MCF 10A (cell line): ENCODE data around the gene NUCB2. TPM values are rescaled to one million over a fixed set of nuclear protein-coding genes. Genes with fewer than 3 reads are reported as not detected.
"Not testable (repeated sequence)": the region's sequence is repeated elsewhere in the genome, so short reads cannot be mapped to it uniquely, and the experiment has no call there.

Experiments
- BruUV-seq: library from RNA; stranded (reverse); fragments of 400-500 nt; replicated peaks from 2 replicates; lab custom pipeline; 2021; lab: Mats Ljungman, UMichigan
- CTCF ChIA-PET: fragments of 300-600 bp; sonication (Branson Sonifier 250); formaldehyde crosslinking; extraction: SDS; loops from one replicate; lab custom pipeline; 2021; ENCODE audit warnings: antibody characterized with exemption, inconsistent platforms; lab: Yijun Ruan, JAX
- POLR2A ChIA-PET: fragments of 300-600, 350-650 bp; sonication (Branson Sonifier 250); formaldehyde crosslinking; extraction: SDS; loops from one replicate; lab custom pipeline; 2020; ENCODE audit warnings: antibody characterized with exemption, inconsistent platforms; lab: Yijun Ruan, JAX
- DNase-seq: peaks from one replicate; pipeline ENCODE4 v3.0.0-alpha.2; 2018; ENCODE audit not compliant: unreplicated experiment
- H3K27ac Mint-ChIP-seq: one replicate; pipeline ENCODE4 v1.8.0; 2022; ENCODE audit warnings: mild to moderate bottlenecking, low read depth, mixed read lengths; ENCODE audit not compliant: unreplicated experiment
- H3K27me3 Mint-ChIP-seq: one replicate; pipeline ENCODE4 v1.8.0; 2022; ENCODE audit warnings: mixed read lengths; ENCODE audit not compliant: insufficient read depth, unreplicated experiment
- H3K36me3 Mint-ChIP-seq: one replicate; pipeline ENCODE4 v1.8.0; 2022; ENCODE audit warnings: mild to moderate bottlenecking, moderate library complexity, mixed read lengths; ENCODE audit not compliant: insufficient read depth, unreplicated experiment
- H3K4me1 Mint-ChIP-seq: one replicate; pipeline ENCODE4 v1.8.0; 2022; ENCODE audit warnings: mixed read lengths; ENCODE audit not compliant: insufficient read depth, unreplicated experiment
- H3K4me3 Mint-ChIP-seq: one replicate; pipeline ENCODE4 v1.8.0; 2022; ENCODE audit warnings: mild to moderate bottlenecking, moderate library complexity, mixed read lengths; ENCODE audit not compliant: unreplicated experiment
- H3K9me3 Mint-ChIP-seq: one replicate; pipeline ENCODE4 v1.8.0; 2022; ENCODE audit warnings: mixed read lengths; ENCODE audit not compliant: unreplicated experiment
- CTCF ChIP-seq: fragments of 200-600 bp; IDR thresholded peaks from one replicate; pipeline ENCODE4 v1.8.0; 2022; ENCODE audit warnings: antibody characterized with exemption, mild to moderate bottlenecking; ENCODE audit not compliant: unreplicated experiment
- intact Hi-C: fragments of 100-400 bp; cut with micrococcal nuclease; formaldehyde crosslinking; loops from 2 replicates; pipeline ENCODE4 v1.14.1; 2022
- total RNA-seq: library from RNA; stranded (reverse); gene quantifications from 2 replicates; pipeline ENCODE4 v1.2.3, GENCODE V29; 2022

The NUCB2 gene
- total RNA-seq, 1 experiment from 2014 or later = 89.4 TPM

GRCh38 chr11:17240780-17241179 is 35.8 kb upstream of the NUCB2 start:
- no TSS peak for BruUV-seq
- intact Hi-C loops = no loop called here
- POLR2A ChIA-PET = interaction anchor here (0.6 kb wide), 1 partner anchor 259 kb away, joined by 4 read pairs; no protein-coding TSS in a partner anchor

GRCh38 chr11:17242954-17243353 is 33.6 kb upstream of the NUCB2 start:
- H3K27me3 Mint-ChIP-seq, BruUV-seq, H3K9me3 Mint-ChIP-seq, DNase-seq, H3K36me3 Mint-ChIP-seq, H3K4me1 Mint-ChIP-seq, H3K4me3 Mint-ChIP-seq, H3K27ac Mint-ChIP-seq, intact Hi-C loops, POLR2A ChIA-PET: not testable (repeated sequence)
- CTCF ChIA-PET = interaction anchor here (2.0 kb wide), 1 partner anchor 13 kb away, joined by 12 read pairs; no protein-coding TSS in a partner anchor

More at GRCh38 chr11:17240780-17241179, 35.8 kb upstream of the NUCB2 start:
- no peak overlapping the region for H3K4me3 Mint-ChIP-seq
- H3K4me1 Mint-ChIP-seq = no peaks in the 10 kb centered on the region
- H3K36me3 Mint-ChIP-seq = no peaks in the 10 kb centered on the region
- no peak overlapping the region for H3K27ac Mint-ChIP-seq
- no peaks in the 10 kb centered on the region for H3K27me3 Mint-ChIP-seq
- DNase-seq = no peak
- no peaks in the 10 kb centered on the region for H3K9me3 Mint-ChIP-seq
- CTCF ChIA-PET = interaction anchor here (2.0 kb wide), 1 partner anchor 11 kb away, joined by 12 read pairs; no protein-coding TSS in a partner anchor
- TF ChIP-seq CTCF = no peak

GRCh38 chr11:17244046-17244445 is 32.5 kb upstream of the NUCB2 start:
- no peak for DNase-seq
- CTCF ChIA-PET = interaction anchor here (0.7 kb wide), 1 partner anchor 10 kb away, joined by 4 read pairs; no protein-coding TSS in a partner anchor
- Mint-ChIP-seq H3K4me1 (no peaks in the 10 kb centered on the region), H3K4me3 (no peak overlapping the region), H3K27ac (no peak overlapping the region), H3K36me3 (no peaks in the 10 kb centered on the region), H3K9me3 (no peaks in the 10 kb centered on the region), H3K27me3 (no peaks in the 10 kb centered on the region)
- POLR2A ChIA-PET = interaction anchor here (1.0 kb wide), 1 partner anchor 14 kb away, joined by 3 read pairs; no protein-coding TSS in a partner anchor
- intact Hi-C loops = no loop called here
- no peak for TF ChIP-seq CTCF
- BruUV-seq = no TSS peak

GRCh38 chr11:17250561-17251350 is 25.8 kb upstream of the NUCB2 start:
- CTCF ChIA-PET = interaction anchor here (0.7 to 1.4 kb wide), 3 partner anchors 21 to 254 kb away, joined by 3 to 5 read pairs (median 4); no protein-coding TSS in a partner anchor
- no peak for DNase-seq
- Mint-ChIP-seq H3K9me3 (no peaks in the 10 kb centered on the region), H3K4me1 (no peaks in the 10 kb centered on the region), H3K36me3 (no peaks in the 10 kb centered on the region), H3K27ac (no peak overlapping the region), H3K4me3 (no peak overlapping the region), H3K27me3 (no peaks in the 10 kb centered on the region)
- intact Hi-C loops = no loop called here
- no TSS peak for BruUV-seq
- no peak for TF ChIP-seq CTCF
- POLR2A ChIA-PET = interaction anchor here (0.6 to 0.7 kb wide), 2 partner anchors 12 to 1060 kb away, joined by 3 read pairs; no protein-coding TSS in a partner anchor
